Stimulated activated CD4-positive, alpha-beta T cell treated with anti-CD3 and anti-CD28 coated beads, Interleukin-15, amount 100 ng/mL, for 24 hours (primary cell): ENCODE measurements around the gene CYP26C1.

Experiments
- DNase-seq: peaks from one replicate; pipeline ENCODE4 v3.0.0-alpha.2; 2020

The CYP26C1 gene, protein sequence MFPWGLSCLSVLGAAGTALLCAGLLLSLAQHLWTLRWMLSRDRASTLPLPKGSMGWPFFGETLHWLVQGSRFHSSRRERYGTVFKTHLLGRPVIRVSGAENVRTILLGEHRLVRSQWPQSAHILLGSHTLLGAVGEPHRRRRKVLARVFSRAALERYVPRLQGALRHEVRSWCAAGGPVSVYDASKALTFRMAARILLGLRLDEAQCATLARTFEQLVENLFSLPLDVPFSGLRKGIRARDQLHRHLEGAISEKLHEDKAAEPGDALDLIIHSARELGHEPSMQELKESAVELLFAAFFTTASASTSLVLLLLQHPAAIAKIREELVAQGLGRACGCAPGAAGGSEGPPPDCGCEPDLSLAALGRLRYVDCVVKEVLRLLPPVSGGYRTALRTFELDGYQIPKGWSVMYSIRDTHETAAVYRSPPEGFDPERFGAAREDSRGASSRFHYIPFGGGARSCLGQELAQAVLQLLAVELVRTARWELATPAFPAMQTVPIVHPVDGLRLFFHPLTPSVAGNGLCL

DNA sequence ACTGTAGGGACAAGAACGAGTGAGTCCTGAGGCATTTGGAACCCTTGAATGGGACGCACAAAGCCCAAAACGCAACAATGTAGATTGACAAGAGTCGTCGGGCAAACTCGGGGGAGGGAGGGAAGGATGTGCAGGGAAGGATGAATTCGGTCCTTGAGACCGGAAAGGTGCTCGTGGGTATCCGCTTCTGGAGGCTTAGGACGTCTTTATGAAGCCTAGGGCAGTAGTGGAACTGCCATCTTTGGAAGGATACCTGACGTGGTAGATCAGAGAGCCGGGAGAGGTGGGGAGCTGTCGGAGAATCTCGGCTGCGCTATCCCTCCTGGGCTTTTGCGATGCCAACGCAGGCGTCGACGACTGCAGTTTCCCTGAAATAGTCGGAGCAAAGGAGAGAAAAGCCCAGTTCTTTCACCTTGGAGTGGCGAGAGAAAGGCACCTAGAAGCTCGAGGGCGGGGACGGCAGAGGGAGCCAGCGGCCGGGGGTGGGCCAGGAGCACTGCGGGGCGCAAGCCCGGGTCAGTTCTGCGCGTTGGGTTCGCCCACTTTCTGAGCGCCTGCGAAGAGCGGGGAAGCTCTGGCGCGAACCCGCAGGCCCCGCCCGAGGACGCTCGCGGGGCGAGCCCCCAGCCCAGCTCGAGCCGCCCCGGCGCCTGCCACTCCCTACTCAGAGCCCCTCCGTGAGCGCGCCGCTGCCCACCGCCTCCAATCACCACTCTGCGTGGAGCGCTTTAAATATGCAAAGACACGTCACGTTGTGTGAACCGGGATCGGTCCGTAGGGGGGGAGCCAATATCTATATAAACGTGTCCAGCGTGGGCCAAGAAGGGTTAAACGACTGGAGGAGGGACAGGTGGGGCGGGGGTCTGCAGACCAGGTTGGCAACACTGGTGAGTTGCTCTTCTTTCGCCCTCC is at the start of gene CYP26C1:
TSS of gene CYP26C1 (plus strand) at position 824 of the 912 bp plus-strand sequence. CDS start 466 bp downstream, outside the sequence.
- DNase-seq: no peak

DNA sequence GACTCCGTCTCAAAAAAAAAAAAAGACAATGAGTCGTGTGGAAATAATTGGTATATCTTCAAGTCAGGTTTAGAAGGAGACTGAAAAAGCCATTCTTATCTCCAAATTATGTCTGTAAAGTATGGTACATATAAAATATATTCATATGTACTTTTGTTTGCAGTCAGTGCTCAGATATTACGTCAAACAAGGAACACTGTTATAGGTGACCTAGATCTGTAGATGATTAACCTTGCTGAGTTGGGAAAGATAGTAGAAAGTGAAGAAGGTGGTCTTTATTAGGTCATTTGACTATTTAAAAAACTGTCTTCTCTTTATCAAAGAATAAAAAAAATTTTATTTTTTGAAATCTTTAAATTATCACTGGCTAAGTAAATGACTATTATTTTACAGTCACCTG is 44.9 kb upstream of the CYP26C1 start:
- DNase-seq: no peak

DNA sequence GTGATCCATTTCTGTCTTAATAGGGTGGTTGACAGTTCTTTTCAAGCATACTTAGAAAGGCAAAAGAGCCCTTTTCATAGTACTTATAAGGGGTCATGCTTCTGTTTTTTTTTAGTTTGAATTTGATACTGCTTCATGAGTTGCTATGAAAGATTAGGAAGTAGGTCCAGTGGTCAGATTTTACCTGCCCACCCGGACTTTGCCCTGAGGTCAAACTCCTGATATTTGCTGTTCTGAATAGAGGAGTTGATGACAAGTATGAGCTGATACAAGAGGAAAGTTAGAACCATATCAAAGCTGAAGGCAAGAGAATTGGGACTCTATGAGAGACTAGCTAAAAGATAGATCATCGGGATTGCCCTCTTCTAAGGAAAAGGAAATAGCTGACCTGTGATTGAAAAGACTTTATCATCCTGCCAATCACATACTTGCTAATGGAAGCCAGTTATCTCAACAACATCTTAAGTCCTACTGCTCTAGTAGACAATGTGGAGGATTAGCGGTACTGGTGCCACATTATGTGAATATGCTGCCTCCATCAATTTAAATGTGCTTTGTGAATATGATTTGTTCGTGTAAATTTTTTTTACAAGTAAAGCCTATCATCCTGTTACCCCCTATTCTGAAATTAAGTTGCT is 37.5 kb upstream of the CYP26C1 start:
- no peak for DNase-seq

DNA sequence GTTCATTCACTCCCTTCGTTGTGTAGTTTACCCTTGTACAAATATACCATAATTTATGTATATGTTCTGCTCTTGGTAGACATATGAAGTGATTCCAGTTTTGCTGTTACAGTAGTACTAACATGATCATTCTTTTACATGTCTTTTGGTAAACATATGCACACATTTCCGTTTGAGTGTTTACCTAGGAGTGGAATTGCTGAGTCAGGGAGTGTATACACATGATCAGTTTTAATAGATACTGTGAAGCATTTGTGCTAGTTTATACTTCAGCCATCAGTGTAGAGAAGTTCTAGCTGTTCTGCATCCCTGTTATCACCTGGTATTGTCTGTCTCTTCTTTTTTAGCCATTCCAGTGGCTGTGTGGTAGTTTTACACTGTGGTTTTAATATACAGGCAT is 34.5 kb upstream of the CYP26C1 start:
- DNase-seq: no peak

DNA sequence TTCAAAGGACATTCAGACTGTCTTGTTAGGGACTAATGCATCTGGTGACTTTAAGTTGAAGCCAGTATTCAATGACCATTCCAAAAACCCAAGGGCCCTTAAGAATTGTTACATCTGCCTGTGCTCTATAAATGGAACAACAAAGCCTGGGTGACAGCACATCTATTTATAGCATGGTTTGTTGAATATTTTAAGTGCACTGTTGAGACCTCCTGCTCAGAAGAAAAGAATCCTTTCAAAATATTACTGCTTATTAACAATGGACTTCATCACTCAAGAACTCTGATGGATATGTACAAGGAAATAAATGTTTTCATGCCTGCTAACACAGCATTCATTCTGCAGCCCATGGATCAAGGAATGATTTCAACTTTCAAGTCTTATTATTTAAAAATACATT is 33.1 kb upstream of the CYP26C1 start:
- DNase-seq: no peak

DNA sequence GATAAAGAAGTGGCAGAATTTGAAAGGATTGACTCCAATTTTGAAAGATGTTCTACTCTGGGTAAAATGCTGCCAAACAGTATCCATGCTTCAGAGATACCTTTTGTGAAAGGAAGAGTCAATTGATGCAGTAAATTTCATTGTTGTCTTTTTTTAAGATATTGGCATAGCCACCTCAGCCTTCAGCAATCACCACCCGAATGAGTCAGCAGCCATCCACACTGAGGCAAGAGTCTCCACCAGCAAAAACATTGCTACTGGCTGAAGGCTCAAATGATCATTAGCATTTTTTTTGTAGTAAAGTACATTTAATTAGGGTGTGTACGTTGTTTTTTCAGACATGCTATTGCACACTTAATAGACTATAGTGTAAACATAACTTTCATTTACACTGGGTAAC is 31.7 kb upstream of the CYP26C1 start:
- no peak for DNase-seq

DNA sequence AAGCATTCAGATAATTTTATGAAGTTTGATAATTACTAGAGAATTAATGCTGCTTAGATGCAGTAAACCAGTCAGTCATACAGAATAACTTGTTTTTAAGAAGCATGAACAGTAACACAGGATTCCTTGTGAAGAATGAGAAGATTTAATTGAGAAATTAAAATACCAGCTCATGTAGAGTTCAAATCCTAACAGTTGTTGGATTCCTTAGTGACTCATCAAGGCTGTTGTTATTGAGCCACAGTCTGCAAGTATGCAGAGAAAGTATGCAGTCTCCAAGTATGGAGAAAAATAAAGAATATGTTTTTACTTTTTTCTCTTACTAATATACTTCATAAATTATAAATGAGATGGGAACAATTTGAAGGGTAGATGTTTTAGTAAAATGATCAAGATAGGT is 30.2 kb upstream of the CYP26C1 start:
- DNase-seq: no peak

DNA sequence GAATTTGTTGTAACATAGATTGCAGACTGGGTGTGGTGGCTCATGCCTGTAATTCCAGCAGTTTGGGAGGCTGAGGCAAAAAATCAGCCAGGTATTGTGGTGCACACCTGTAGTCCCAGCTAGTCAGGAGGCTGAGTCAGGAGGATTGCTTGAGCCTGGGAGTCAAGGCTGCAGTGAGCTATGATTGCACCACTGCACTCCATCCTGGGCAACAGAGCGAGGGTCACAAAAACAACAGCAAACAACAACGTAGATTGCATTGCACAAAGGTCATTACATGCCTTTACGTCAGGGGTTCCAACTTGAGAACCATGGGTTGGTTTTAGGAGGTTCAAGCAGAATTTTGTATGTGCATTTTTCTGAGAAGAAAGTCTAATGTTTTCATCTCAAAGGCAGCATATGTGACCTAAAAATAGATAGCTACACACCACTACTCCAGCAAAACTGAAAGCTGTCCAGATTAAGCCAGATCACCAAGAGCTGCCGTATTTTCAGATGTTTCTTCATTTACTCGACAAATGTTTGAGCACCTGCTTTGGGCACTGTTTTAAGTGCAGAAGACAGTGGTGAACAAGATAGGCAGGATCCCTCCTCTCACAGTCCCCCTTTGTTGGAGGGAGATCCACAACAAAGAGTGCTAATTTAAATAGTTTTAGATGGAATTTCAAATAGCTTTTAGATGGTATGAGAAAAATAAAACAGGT is 28.3 kb upstream of the CYP26C1 start:
- no peak for DNase-seq

DNA sequence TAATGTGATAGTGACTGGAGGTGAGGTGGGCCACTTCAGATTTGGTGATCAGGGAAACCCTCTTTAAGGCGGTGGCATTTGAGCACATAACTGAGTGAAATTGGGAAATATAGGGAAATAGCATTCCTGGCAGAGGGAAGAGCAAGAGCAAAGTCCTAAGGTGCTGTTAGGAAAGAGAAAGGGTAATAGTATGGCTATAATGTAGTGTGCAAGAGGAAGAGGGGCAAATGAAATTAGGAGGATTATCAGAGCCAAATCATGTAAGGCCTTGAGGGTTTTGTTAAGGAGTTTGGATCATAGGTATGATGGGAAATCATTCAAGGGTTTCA is 27.8 kb upstream of the CYP26C1 start:
- no peak for DNase-seq

DNA sequence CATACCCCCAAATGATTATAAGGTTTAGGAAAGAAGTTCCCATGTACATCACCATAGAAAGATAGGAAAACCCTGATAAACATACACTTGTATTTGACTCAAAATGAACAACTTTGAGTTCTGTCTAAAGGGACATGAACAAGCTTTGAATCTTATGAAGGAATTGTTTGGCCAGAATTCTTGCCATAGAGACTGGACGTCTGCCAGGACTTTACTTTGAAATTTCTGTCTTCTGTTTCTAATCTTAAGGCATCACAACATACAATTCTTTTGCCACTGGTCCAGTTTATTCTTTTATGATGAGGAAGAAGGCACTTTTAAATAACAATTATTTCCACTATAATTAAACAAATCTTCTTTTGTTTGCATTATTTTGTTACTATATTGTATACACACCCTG is 26.2 kb upstream of the CYP26C1 start:
- no peak for DNase-seq

DNA sequence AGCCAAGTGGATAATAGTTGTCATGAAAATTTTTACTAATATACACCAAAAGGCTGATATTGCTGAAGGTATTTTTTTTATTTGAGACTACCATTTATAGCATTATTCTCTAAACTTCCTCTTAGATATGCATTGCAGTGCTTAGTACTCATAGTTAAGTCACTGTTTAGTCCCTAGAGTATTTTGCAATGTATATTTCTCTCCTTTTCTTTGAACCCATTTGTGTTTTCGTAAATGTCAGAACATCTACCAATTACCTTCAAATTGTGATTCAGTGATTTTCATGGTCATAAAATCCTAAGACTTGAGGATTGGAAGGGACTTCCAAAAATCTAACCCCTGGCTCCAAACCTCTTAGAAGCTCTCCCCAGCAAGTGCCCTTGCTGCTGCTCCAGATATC is 21.5 kb upstream of the CYP26C1 start:
- DNase-seq: no peak

DNA sequence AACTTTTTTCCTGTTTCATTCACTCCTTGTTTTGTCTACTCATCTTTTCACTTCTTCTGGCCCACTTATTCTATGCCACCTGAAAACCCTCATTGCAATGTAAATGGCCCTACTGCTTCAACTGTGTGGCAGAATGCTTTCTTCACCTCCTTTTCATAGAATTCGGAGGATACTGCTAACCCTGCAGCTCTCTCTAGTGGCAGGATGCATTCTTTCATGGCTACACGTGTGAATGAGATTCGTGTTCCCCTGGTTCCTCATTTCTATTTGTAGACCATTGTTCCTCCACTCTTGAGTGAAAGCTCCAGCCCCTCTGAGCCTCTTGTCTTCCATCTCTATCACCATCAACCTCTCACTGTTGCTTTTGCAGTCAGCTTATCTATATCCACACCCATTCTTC is 20.9 kb upstream of the CYP26C1 start:
- no peak for DNase-seq

DNA sequence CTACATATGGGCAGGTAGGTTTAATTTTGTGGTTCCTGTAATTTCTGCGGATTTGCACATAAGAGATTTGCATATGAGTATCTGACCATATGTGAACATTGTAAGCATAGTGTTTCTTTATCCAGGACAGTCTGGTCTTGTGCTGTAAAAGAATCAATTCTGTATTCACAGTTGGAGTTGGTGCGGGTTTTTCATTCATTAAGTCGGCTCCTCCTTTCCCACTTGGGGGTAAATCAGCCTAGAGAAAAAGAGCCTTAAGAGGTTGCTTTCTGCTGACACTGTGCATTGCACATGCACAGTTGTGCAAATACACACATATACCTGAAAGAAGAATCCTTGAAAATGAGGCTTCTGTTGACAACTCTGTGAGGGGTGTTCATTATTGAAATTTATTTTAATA is 6.1 kb upstream of the CYP26C1 start:
- no peak for DNase-seq

DNA sequence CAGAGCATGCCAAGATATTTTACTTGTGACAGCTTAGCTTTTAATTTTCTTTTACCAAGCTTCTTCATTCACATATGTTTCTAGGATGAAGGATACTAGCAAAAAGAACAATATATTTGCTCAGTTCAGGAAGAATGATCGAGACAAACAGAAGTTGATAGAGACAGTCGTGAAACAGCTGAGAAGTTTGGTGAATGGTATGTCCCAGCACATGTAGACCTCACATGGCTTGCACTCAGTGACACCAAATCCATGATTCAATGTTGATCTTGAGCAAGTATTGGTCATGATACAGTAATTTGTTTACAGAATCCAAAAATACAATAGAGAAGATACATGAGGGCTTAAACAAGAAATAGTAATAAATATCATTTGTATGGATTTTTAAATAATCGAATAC is 2.5 kb upstream of the CYP26C1 start:
- DNase-seq: no peak

DNA sequence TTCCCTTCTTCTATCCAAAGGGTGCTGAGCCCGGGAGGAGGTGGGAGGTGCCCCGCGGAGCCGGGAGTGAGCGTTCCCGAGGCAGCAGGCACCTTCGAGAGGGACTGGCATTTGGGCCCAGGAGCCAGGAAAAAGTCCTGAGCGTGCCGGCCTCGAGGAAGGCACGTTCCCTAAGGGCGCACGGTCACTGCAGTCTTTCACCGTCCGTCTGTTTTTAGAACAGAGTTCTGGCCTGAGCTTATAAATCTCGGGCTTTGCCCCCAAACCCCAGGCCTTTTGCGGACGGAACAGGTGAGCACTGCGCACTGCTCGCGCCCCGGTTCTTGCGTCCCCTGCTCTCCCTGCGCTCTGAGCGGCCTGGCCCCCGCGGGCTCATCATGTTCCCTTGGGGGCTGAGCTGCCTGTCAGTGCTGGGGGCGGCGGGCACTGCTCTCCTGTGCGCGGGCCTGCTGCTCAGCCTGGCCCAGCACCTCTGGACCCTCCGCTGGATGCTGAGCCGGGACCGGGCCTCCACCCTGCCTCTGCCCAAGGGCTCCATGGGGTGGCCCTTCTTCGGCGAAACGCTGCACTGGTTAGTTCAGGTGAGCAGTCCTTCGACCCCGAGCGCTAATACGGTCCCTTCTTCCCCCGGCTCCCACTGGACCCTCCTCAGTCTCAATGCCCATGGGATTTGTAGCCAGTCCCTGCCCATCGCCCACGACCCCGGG is 442 bp downstream of the CYP26C1 start:
- DNase-seq: no peak

DNA sequence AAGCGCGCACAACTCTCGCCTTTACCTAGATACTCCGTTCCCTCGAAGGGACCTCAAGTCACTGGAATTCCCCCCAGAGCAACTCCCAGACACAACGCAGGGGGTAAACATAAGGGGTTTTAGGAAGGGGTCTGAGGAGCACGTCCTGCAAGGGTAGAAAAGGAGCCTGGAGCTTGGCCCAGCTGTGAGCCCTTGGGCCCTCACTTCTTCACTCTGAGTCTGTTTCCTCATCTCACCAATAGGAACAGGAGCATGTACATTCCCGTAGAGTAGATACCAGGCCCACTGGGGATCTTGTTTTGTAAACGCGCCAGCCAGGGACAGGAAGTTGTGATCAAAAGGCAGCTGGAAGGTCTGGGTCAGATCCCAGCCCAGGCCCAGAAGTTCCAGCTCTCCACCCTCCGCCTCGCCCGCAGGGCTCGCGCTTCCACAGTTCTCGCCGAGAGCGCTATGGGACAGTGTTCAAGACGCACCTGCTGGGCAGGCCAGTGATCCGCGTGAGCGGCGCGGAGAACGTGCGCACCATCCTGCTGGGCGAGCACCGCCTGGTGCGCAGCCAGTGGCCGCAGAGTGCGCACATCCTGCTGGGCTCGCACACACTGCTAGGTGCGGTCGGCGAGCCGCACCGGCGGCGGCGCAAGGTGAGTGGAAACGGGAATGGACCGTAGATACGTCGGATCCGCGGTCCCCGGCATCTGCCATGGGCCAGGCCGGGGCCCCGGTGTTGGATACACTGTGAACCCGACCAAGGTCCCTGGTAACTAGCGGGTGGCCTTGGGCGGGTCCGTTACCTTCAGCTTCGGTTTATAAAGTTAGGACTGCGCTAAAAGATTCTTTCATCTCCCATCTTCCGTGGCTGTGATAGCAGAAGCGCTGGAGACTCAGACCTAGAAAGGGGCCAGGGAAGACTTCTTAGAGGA is 1.3 kb downstream of the CYP26C1 start:
- peak; percentile 41 for DNase-seq

DNA sequence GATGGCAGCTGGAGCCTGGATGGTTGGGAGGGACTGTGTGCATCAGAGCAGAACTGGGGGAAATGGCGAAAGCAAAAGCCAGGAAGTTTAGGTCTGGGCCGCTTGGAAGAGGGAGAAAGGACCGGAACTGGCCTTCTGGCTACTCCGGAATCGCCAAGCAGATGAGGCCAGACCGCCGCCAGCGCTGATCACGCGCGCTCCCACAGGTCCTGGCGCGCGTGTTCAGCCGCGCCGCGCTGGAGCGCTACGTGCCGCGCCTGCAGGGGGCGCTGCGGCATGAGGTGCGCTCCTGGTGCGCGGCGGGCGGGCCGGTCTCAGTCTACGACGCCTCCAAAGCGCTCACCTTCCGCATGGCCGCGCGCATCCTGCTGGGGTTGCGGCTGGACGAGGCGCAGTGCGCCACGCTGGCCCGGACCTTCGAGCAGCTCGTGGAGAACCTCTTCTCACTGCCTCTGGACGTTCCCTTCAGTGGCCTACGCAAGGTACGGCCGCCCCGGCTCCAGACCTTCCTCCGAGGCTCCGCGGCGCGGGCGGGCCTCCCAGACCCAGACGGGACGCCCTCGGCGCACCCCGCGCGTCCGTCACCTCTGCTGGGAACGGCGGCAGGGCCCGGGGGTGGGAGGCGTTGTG is 2.0 kb downstream of the CYP26C1 start:
- DNase-seq: peak; percentile 74

DNA sequence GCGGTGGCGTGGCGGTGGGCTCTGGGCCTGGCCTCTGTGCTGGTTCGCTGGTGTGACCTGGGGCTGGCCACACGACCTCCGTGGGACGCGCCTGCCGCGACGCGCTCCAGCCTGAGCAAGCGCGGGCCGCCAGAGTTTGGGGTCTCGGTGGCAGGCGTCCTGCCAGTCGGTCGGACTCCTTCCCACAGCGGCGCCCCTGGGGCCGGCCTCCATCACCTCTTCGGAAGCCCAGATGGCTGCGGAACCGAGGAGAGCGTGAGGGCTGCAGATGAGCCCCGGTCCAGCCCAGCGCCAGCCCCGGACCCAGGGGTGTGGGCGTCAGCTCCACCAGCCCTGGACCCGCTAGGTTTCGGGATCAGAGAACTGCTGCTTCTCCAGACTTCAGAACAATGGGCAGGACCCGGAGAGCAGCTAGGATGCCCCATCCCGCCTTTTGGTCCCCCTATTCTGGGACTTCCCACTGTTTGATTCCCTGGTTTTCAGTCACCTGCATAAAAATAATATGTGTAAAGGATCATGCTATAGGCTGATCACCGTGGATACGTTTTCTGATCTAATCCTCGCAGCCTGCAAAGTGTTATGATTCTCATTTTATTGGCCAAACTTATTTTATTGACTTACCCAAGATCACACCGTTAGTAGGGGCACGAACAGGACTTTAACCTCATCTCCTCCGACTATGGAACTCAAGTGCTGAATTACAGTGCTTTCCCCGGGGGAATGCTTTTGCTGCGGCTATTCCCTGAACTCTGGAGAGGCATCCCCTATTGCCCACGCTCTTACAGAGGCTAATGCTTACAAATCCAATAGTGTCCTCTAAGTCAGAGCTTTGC is 2.8 kb downstream of the CYP26C1 start:
- no peak for DNase-seq

DNA sequence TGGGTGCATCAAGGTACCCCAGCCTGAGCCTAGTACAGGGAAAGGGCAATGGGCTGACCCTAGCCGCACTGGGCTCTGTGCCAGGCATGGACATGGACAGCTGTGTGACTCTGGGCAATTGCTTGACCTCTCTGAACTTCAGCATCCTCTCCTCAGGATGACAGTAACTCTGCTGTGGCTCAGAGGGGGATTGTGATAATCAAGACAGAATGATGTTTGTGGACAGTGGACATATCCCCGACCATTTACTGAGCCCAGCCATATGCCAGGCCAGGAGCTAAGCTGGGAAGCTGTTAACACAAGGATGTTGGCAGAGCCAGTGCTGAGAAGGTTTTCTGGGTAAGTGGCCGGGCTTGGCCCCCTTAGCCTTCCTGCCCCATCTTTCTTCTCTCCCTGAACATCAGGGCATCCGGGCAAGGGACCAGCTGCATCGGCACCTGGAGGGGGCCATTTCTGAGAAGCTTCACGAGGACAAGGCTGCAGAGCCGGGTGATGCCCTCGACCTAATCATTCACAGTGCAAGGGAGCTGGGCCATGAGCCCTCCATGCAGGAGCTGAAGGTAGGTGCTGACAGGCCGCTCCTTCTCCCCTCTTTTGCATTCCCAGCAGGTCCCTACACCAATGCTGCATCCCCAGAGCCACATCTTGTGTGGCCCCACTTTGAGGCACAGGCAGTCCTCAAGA is 3.5 kb downstream of the CYP26C1 start:
- DNase-seq: no peak
